Testis (tissue), 3 donors: Measurements from ENCODE around the gene PTPRD. TPM values are rescaled to one million over a fixed set of nuclear protein-coding genes. Genes with fewer than 3 reads are reported as not detected.

Source experiments
- DNase-seq: peaks from one replicate; pipeline ENCODE4 v3.0.0-alpha.2; 2019
- H3K27ac ChIP-seq, 2 donors: fragments of 200-600 bp; sonication (generic); one replicate each; pipeline ENCODE4 v1.5.1; 2019
- H3K27me3 ChIP-seq: fragments of 200-600 bp; sonication (generic); one replicate; pipeline ENCODE4 v1.5.1; 2019
- H3K36me3 ChIP-seq: fragments of 200-600 bp; sonication (generic); one replicate; pipeline ENCODE4 v1.5.1; 2017; ENCODE audit warnings: low read depth; ENCODE audit errors: missing control alignments
- H3K4me1 ChIP-seq: fragments of 200-600 bp; sonication (generic); one replicate; pipeline ENCODE4 v1.5.1; 2019
- H3K4me3 ChIP-seq, 2 donors: fragments of 200-600 bp; sonication (generic); one replicate each; pipeline ENCODE4 v1.5.1; 2017 to 2019
- H3K9me3 ChIP-seq: fragments of 200-600 bp; sonication (generic); one replicate; pipeline ENCODE4 v1.5.1; 2017
- CTCF ChIP-seq, 3 experiments: fragments of 450-650 bp in 2 of 3; fragments of 200-600 bp in 1 of 3; sonication (generic) in 1 of 3; IDR thresholded peaks; one replicate each; pipeline ENCODE4 v1.5.1; 2016 to 2019; ENCODE audit warnings: antibody characterized with exemption in 3 of 3, mild to moderate bottlenecking in 2 of 3, moderate library complexity in 1 of 3
- POLR2A ChIP-seq: fragments of 450-650 bp; IDR thresholded peaks from one replicate; pipeline ENCODE4 v1.6.1; 2017; ENCODE audit warnings: antibody characterized with exemption, mild to moderate bottlenecking, moderate library complexity
- WGBS, 2 donors: methylation state at CpG; one replicate each; pipeline ENCODE4 v1.1.5; 2018; 5-methylcytosine and 5-hydroxymethylcytosine counted together
- intact Hi-C: fragments of 100-400 bp; cut with DNase I; formaldehyde crosslinking; loops from one replicate; pipeline ENCODE4 v1.15.1; 2023; ENCODE audit warnings: low total_unique reads
- polyA plus RNA-seq: library from polyadenylated mRNA; stranded (reverse); fragments of 350-450 nt; fragmentation: Illumina TruSeq; extraction: RNeasy Lipid Tissue Mini Kit (QIAGEN cat#74804); gene quantifications from one replicate; pipeline ENCODE4 v1.2.3, GENCODE V29; 2014; ENCODE audit warnings: low read depth, low replicate concordance; ENCODE audit not compliant: insufficient read depth
- total RNA-seq, 2 donors: library from RNA; depleted of rRNA; stranded (reverse); fragments of >200 nt; gene quantifications; one replicate each; pipeline ENCODE4 v1.2.3, GENCODE V29; 2016

Gene PTPRD
- total and polyA plus RNA-seq, 3 donors from 2014 or later: 15.4 to 33.6 (median 32.5) TPM

DNA sequence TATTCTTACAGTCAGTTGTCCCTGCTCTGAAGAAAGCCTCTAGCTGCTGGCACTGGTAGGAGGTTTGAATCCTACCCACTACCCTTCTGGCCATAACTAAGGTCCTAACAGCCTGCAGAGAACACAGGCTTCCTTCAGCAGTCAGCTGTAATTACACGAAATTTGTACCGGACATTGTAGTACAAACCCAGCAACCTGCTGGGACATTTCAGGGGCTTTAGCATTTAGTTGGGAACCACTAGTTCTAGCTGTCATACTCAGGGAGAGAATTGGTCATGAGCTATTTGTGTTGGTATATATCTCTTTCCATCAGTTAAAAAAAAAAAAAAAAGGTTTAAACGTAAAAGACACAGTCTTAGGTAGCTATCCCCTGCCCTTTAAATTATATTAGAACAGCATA is 1743.0 kb downstream of the PTPRD start:
- H3K27ac ChIP-seq: no peak overlapping the region
- intact Hi-C loops: no loop called here
- no peak overlapping the region for H3K4me3 ChIP-seq
- WGBS, 2 donors: 68 to 86% methylated on average over 3 of the region's 3 CpGs
- TF ChIP-seq CTCF (IDR thresholded peaks at IDR 0.05) (no peak), POLR2A (no peak)
- H3K9me3 ChIP-seq: no peaks in the 10 kb centered on the region
- no peaks in the 10 kb centered on the region for H3K36me3 ChIP-seq
- no peaks in the 10 kb centered on the region for H3K4me1 ChIP-seq
- H3K27me3 ChIP-seq: no peaks in the 10 kb centered on the region
- DNase-seq: no peak

DNA sequence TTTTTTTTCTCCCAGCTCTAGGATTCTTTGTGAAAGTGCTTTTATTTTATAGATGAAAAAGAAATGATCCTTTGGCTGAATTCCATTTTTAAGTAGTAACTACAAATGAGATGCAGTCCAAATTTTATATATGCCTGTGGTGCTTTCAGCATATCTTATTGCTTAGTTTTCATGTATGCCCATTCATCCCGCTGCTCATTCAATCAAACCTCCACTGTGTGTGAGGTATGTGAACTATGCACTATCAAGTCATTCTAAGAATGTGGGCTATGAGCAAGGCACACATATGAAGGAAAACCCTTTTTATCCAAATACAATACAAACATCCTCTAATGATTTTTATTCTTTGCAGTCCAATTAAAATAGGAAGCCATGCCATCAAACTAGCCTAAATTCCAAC is 1744.2 kb downstream of the PTPRD start:
- Histone ChIP-seq H3K36me3 (no peaks in the 10 kb centered on the region), H3K27ac (no peak overlapping the region), H3K27me3 (no peaks in the 10 kb centered on the region), H3K9me3 (no peaks in the 10 kb centered on the region), H3K4me1 (no peaks in the 10 kb centered on the region), H3K4me3 (no peak overlapping the region)
- WGBS, 2 donors: 92 to 95% methylated on average over 1 of the region's 1 CpG
- no peak for DNase-seq
- TF ChIP-seq CTCF (IDR thresholded peaks at IDR 0.05) (no peak), POLR2A (no peak)
- intact Hi-C loops: no loop called here

GRCh38 chr9:8867148-8867547 is 1745.7 kb downstream of the PTPRD start:
- no peak for TF ChIP-seq CTCF (IDR thresholded peaks at IDR 0.05)
- no peak for TF ChIP-seq POLR2A
- WGBS, 2 donors: 77 to 88% methylated on average over 1 of the region's 1 CpG
- H3K9me3 ChIP-seq: no peaks in the 10 kb centered on the region
- intact Hi-C loops: no loop called here
- H3K36me3 ChIP-seq: no peaks in the 10 kb centered on the region
- no peak overlapping the region for H3K27ac ChIP-seq
- DNase-seq: no peak
- no peaks in the 10 kb centered on the region for H3K4me1 ChIP-seq
- no peaks in the 10 kb centered on the region for H3K27me3 ChIP-seq
- H3K4me3 ChIP-seq: no peak overlapping the region

DNA sequence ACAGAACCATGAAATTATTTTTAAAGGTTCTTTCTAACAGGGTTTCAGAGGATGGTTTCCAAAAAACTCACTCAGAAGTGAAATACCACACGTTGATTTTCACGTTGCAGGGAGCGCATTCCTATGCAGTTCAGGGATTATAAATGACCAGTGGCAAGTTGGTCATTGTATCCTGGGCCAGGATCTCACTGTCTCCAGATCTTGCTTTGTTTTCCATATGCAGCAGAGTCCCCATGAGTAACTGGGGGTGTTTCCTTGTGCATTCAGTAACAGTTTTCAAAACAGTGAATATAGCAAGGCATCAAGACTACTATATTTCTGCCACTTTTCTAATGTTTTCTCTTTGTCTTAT is 1748.3 kb downstream of the PTPRD start:
- no peaks in the 10 kb centered on the region for H3K36me3 ChIP-seq
- TF ChIP-seq POLR2A: no peak
- no peak for TF ChIP-seq CTCF (IDR thresholded peaks at IDR 0.05)
- H3K27ac ChIP-seq: no peak overlapping the region
- WGBS, 2 donors: 50 to 60% methylated on average over 3 of the region's 3 CpGs
- intact Hi-C loops: no loop called here
- DNase-seq: no peak
- no peaks in the 10 kb centered on the region for H3K27me3 ChIP-seq
- H3K9me3 ChIP-seq: no peaks in the 10 kb centered on the region
- H3K4me3 ChIP-seq: no peak overlapping the region
- H3K4me1 ChIP-seq: no peaks in the 10 kb centered on the region

DNA sequence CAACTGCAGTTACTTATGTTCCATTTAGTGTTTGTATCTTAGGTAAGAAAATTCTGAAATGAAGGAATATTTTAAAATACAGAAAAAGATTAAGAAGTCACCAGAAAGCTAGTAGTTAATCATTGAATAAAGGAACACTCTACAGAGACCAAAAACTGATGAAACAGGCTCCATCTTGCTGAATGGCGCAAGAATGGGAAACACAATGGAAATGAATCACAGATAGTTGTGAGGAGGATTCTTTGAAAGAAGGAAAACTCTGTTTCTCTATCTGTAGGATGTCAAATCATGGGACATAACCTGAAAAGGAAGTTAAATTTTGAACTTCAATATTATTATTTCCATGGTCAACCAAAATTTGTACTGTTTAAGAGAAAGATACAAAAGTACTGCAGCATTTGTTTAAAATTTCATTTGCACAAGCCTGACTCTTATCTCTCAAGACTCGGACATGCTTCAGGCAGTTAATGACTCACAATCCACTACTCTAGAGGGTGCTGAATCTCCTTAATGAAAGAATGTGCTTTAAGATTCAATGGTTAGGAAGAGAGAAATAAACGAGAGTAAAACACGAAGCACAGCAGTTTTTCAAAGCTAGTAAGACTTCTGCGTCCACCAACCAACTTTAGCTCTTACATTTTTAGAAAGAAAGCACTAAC is 1748.8 kb downstream of the PTPRD start:
- no peak for DNase-seq
- Histone ChIP-seq H3K4me1 (no peaks in the 10 kb centered on the region), H3K9me3 (no peaks in the 10 kb centered on the region), H3K4me3 (no peak overlapping the region), H3K36me3 (no peaks in the 10 kb centered on the region), H3K27me3 (no peaks in the 10 kb centered on the region), H3K27ac (no peak overlapping the region)
- TF ChIP-seq CTCF (IDR thresholded peaks at IDR 0.05): no peak
- TF ChIP-seq POLR2A: no peak
- WGBS, 2 donors: 56 to 65% methylated on average over 5 of the region's 5 CpGs
- intact Hi-C loops: no loop called here
